Breast epithelium (tissue), 3 donors: ENCODE measurements around the gene ANXA2R.
"Not testable (repeated sequence)": the region's sequence is repeated elsewhere in the genome, so short reads cannot be mapped to it uniquely, and the experiment has no call there.

Source experiments
- POLR2A ChIP-seq: fragments of 450-650 bp; IDR thresholded peaks from one replicate; pipeline ENCODE4 v1.6.1; 2016; ENCODE audit warnings: antibody characterized with exemption, mild to moderate bottlenecking, moderate library complexity
- TF ChIP-seq, protein P1 (sequence below), 3 donors: fragments of 450-650 bp; IDR thresholded peaks; one replicate each; pipeline ENCODE4 v1.5.1; 2016 to 2017; ENCODE audit warnings: antibody characterized with exemption in 3 of 3, mild to moderate bottlenecking in 3 of 3, moderate library complexity in 3 of 3

DNA sequence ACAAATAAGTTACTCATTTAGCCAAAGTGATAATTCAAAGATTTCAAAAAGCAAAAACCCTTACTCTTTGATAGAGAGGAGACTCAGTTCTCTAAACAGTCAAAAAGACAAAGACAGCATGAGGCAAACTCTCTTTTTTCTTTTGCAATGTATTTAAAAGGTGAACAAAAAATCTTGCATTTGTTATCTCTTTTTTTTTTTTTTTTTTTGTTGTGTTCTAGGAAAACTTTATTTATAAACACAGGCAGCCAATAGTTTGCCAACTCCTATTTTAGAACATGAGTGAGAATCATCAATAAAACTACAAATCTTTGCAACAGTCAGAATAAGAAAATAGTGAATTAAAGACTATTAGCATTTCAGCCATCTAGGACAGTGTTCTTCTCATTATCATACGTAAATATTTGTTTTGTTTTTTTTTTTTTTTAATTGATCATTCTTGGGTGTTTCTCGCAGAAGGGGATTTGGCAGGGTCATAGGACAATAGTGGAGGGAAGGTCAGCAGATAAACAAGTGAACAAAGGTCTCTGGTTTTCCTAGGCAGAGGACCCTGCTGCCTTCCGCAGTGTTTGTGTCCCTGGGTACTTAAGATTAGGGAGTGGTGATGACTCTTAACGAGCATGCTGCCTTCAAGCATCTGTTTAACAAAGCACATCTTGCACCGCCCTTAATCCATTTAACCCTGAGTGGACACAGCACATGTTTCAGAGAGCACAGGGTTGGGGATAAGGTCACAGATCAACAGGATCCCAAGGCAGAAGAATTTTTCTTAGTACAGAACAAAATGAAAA, 46.2 kb upstream of the ANXA2R start:
- TF ChIP-seq, protein P1, sequence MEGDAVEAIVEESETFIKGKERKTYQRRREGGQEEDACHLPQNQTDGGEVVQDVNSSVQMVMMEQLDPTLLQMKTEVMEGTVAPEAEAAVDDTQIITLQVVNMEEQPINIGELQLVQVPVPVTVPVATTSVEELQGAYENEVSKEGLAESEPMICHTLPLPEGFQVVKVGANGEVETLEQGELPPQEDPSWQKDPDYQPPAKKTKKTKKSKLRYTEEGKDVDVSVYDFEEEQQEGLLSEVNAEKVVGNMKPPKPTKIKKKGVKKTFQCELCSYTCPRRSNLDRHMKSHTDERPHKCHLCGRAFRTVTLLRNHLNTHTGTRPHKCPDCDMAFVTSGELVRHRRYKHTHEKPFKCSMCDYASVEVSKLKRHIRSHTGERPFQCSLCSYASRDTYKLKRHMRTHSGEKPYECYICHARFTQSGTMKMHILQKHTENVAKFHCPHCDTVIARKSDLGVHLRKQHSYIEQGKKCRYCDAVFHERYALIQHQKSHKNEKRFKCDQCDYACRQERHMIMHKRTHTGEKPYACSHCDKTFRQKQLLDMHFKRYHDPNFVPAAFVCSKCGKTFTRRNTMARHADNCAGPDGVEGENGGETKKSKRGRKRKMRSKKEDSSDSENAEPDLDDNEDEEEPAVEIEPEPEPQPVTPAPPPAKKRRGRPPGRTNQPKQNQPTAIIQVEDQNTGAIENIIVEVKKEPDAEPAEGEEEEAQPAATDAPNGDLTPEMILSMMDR (IDR thresholded peaks at IDR 0.05): not testable (repeated sequence)
- not testable (repeated sequence) for TF ChIP-seq POLR2A
